ENCODE measurements around the gene ZRANB1.

The ZRANB1 gene

DNA sequence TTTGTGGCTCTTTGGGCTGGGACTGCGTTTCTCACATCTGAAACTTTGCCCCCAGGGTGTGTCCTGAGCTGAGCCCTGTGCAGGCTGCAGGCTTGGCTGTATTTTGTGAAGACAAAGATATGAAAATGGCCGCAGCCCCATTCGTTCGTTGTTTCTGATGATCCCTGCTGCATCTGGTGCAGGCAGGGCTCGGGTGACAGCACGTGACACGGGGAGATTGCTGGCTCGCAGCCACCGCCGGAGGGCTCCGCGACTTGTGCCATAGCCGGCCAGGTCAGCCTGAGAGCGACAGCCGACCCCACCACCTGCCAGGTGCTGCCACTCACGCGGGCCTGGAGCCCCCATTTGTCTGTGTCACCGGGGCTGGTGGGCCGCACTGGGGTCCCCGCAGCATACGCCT lies 81.3 kb downstream of the ZRANB1 start:
- no peak for TF ChIP-seq EZH2phosphoT487 (conservative IDR thresholded peaks at IDR 0.05; ENCODE audit: low read length)
- TF ChIP-seq, protein P1, sequence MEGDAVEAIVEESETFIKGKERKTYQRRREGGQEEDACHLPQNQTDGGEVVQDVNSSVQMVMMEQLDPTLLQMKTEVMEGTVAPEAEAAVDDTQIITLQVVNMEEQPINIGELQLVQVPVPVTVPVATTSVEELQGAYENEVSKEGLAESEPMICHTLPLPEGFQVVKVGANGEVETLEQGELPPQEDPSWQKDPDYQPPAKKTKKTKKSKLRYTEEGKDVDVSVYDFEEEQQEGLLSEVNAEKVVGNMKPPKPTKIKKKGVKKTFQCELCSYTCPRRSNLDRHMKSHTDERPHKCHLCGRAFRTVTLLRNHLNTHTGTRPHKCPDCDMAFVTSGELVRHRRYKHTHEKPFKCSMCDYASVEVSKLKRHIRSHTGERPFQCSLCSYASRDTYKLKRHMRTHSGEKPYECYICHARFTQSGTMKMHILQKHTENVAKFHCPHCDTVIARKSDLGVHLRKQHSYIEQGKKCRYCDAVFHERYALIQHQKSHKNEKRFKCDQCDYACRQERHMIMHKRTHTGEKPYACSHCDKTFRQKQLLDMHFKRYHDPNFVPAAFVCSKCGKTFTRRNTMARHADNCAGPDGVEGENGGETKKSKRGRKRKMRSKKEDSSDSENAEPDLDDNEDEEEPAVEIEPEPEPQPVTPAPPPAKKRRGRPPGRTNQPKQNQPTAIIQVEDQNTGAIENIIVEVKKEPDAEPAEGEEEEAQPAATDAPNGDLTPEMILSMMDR (IDR thresholded peaks at IDR 0.05; ENCODE audit: insufficient read depth, low read length, poor library complexity, severe bottlenecking) = no peak
- Histone ChIP-seq H3K36me3 (ENCODE audit: low read length) (no peaks in the 10 kb centered on the region), H4K20me1 (ENCODE audit: low read depth, low read length) (no peaks in the 10 kb centered on the region), H3K9me2 (replicated peaks; ENCODE audit: insufficient read depth, low read length) (no peaks in the 10 kb centered on the region), H3K27ac (ENCODE audit: low read depth, low read length) (no peak overlapping the region), H3K27me3 (ENCODE audit: low read length) (no peaks in the 10 kb centered on the region), H3F3A (ENCODE audit: insufficient read depth) (no peaks in the 10 kb centered on the region), H3K9ac (ENCODE audit: low read length) (no peak overlapping the region), H3K4me2 (ENCODE audit: low read depth, low read length, poor library complexity, severe bottlenecking) (no peak overlapping the region), H3K9me3 (ENCODE audit: insufficient read depth, low read length) (no peaks in the 10 kb centered on the region), H3K4me3 (ENCODE audit: insufficient read depth, low read length, poor library complexity, severe bottlenecking) (no peak overlapping the region), H3K79me2 (ENCODE audit: insufficient read depth, low read length) (no peaks in the 10 kb centered on the region), H2AFZ (ENCODE audit: low read depth, low read length, severe bottlenecking) (no peak overlapping the region)

DNA sequence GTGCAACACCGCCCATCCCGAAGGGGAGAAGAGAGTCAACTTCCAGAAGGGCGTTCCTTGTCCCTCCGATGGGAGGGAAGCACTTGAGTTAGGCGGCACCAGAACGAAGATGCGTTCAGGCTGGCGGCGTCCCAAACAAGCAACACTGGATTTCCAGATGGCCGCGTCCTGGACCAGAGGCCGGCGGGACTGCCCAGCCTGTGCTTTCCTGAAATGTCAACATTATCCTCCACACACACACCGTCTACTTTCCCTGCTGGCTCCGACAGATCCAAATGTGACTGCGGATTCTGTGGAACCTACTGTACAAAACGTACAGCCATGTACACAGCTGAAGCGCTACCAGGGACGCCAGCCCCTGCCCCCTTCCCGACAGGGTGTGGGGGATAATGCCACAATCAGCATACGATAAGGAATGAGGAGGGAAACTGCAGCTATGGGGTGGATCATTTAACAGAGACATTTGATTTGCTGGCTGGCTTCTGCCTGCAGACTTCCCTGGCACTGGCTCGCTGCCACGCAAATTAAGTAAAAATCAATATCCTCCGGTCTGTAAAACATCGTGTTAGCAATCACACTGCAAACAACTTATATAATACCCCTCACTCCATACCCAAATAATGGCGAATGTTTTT lies 82.1 kb downstream of the ZRANB1 start:
- H3K27ac ChIP-seq (ENCODE audit: low read depth, low read length) = no peak overlapping the region
- H3K79me2 ChIP-seq (ENCODE audit: insufficient read depth, low read length) = no peaks in the 10 kb centered on the region
- no peaks in the 10 kb centered on the region for H3K36me3 ChIP-seq (ENCODE audit: low read length)

DNA sequence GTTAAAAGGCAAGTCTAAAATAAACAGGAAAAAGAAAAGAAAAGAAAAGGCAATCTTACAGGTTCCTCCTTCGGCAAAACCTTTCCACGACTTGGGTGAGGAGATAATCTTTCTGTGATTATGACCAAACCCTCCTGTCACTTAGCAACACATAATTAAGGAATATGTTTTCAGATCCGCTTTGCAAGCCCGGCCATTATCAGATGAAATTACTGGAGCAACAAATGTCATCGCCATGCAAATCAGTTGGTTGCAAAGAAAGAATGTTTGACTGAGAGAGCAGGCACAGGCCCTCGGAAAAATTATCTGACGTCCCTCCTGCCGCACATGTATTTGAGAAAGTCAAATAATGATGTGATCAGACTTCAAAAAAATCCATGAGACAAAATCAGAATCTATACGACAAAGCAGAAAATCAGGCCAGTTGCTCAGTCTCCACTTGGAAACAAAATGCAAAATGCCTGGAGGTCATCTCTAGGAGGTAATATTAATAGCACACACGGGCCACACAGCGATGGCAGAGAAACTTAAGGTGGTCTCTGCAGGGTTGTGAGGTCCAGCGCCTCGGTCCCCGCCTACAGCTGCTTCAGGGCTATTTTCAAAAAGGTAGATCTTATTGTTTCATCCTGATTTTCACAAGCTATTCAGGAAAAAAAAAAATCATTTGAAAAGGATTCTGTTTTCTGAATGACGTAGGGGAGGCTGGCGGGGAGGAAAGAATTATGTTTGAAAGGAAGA lies 82.7 kb downstream of the ZRANB1 start:
- Histone ChIP-seq H4K20me1 (ENCODE audit: low read depth, low read length) (no peaks in the 10 kb centered on the region), H3K27me3 (ENCODE audit: low read length) (no peaks in the 10 kb centered on the region), H3K36me3 (ENCODE audit: low read length) (no peaks in the 10 kb centered on the region), H3K9ac (ENCODE audit: low read length) (no peak overlapping the region), H3F3A (ENCODE audit: insufficient read depth) (no peaks in the 10 kb centered on the region), H3K9me3 (ENCODE audit: insufficient read depth, low read length) (no peaks in the 10 kb centered on the region), H3K4me2 (ENCODE audit: low read depth, low read length, poor library complexity, severe bottlenecking) (no peak overlapping the region), H2AFZ (ENCODE audit: low read depth, low read length, severe bottlenecking) (no peak overlapping the region), H3K4me3 (ENCODE audit: insufficient read depth, low read length, poor library complexity, severe bottlenecking) (no peak overlapping the region), H3K9me2 (replicated peaks; ENCODE audit: insufficient read depth, low read length) (no peaks in the 10 kb centered on the region), H3K79me2 (ENCODE audit: insufficient read depth, low read length) (no peaks in the 10 kb centered on the region), H3K27ac (ENCODE audit: low read depth, low read length) (no peak overlapping the region)
- TF ChIP-seq, protein P1 (IDR thresholded peaks at IDR 0.05; ENCODE audit: insufficient read depth, low read length, poor library complexity, severe bottlenecking) = no peak
- no peak for TF ChIP-seq EZH2phosphoT487 (conservative IDR thresholded peaks at IDR 0.05; ENCODE audit: low read length)

More for the DNA sequence above, 82.1 kb downstream of the ZRANB1 start:
- no peak overlapping the region for H3K4me2 ChIP-seq (ENCODE audit: low read depth, low read length, poor library complexity, severe bottlenecking)
- no peak overlapping the region for H3K9ac ChIP-seq (ENCODE audit: low read length)
- no peaks in the 10 kb centered on the region for H3K27me3 ChIP-seq (ENCODE audit: low read length)
- H3K9me3 ChIP-seq (ENCODE audit: insufficient read depth, low read length) = no peaks in the 10 kb centered on the region
- H2AFZ ChIP-seq (ENCODE audit: low read depth, low read length, severe bottlenecking) = no peak overlapping the region
- no peaks in the 10 kb centered on the region for H3K9me2 ChIP-seq (replicated peaks; ENCODE audit: insufficient read depth, low read length)
- no peaks in the 10 kb centered on the region for H4K20me1 ChIP-seq (ENCODE audit: low read depth, low read length)
- TF ChIP-seq, protein P1 (IDR thresholded peaks at IDR 0.05; ENCODE audit: insufficient read depth, low read length, poor library complexity, severe bottlenecking) = no peak
- TF ChIP-seq EZH2phosphoT487 (conservative IDR thresholded peaks at IDR 0.05; ENCODE audit: low read length) = no peak
- no peak overlapping the region for H3K4me3 ChIP-seq (ENCODE audit: insufficient read depth, low read length, poor library complexity, severe bottlenecking)
- H3F3A ChIP-seq (ENCODE audit: insufficient read depth) = no peaks in the 10 kb centered on the region

All from SU-DHL-6 (cell line).